GM21447 (cell line): ENCODE data around the gene NSL1.
A peak's percentile ranks its signal among the peaks of the same experiment; 100 is the strongest.
"Not testable (repeated sequence)": the region's sequence is repeated elsewhere in the genome, so short reads cannot be mapped to it uniquely, and the experiment has no call there.

Experiments
- ATAC-seq: cut with Tn5 transposase; IDR thresholded peaks from one replicate; pipeline ENCODE4 v1.9.1; 2021; ENCODE audit not compliant: unreplicated experiment

NSL1 gene

DNA sequence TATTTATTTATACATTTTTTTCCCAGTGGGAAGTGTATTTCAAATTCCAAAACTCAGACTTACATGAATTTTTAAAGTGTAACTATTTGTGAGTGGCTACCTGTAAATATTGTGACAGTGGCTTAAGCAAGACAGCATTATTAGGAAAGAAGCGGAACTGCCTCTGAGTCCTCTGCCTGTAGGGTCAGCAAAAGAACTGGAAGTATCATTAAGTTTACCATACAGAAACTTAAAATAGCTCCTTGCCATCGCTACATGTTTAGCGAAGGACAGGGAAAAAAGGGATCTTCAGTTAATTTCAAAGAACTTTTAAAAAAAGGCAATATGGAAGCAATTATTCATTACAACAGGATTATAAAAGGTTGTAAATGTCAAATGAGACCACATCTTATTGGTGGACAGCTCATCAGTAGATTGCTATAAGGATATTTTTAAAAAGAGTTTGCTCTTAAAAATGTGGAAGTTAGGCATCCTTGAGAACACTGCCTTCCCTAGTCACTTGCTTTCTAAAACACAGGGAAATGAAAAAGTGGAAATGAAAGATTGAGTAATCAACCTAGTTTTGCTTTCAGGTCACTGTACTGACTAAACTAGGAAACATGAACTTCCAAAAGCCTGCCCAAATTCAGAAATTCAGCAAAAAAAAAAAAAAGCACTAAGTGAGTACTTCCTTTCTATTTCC lies 39.2 kb downstream of the NSL1 start:
- ATAC-seq = peak; percentile 53

DNA sequence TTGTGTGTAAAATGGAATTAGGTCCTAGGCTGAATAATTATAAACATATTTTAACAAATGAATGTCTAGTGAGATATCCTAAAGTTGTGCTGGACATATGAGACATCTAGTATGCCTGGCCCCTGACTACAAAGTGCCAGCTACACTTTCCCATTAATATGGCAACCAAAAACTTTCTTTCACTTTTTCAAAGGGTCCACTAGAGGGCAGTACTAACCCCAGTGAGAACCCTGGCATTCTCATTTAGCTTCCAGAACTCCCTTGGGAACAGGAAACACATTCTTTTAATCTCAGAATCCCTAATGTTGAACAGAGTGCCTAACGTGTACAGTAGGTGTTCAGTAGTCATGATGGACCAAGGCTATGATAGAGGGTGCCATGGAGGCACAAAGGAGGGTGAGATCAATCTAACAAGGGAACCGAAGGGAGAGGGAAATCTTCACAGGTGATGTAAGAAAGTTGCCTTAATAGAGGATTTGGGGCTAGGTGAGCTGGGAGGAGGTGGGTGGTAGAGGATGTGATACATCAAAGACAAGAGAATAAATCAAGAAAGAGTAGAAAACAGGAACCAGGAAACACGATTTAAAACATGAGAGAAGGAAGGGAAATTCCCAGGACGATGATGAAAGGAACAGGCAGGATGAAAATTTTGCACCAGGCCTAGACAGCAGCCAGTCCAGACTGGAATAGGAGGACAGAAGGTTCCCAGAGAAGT lies 41.6 kb downstream of the NSL1 start:
- peak; percentile 37 for ATAC-seq

DNA sequence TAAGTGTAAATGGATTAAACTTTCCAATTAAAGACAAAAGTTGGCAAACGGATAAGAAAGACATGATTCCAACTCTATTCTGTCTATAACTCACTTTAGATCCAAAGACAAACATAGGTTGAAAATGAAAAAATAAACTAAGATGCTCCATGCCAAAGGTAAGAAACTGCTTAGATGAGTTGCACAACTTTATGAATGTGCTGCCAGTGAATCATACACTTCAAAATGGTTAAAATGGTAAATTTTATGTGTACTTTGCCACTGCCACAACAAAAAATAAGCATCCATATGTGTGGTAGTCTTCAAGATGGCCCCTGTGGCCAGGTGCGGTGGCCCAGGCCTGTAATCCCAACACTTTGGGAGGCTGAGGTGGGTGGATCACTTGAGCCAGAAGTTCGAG lies 45.0 kb downstream of the NSL1 start:
- no peak for ATAC-seq

- no peak for ATAC-seq
Observed at GRCh38 chr1:212745303-212745702, 46.3 kb downstream of the NSL1 start.

GRCh38 chr1:212743901-212744475 lies 47.6 kb downstream of the NSL1 start:
- no peak for ATAC-seq

DNA sequence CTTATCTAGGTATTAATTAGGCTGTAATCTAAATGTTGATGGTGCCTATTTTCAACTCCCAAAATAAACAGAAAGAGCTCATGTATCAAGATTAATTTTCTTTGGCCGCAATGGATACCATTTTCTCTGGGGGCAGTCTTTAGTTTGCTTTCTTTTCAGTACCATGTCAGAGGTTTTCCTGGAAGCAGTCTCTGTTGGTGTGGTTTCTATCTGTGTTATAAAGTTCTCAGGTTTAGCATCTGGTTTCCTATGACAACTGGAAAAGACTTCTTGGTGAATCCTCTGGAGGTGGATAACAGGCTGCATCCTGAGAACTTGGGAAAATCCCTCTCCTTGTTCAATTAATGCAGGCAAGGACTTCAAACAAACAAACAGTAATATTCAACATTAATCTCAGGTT lies 53.2 kb downstream of the NSL1 start:
- no peak for ATAC-seq

GRCh38 chr1:212737559-212737958 lies 54.0 kb downstream of the NSL1 start:
- ATAC-seq = no peak

- no peak for ATAC-seq
Observed at GRCh38 chr1:212733109-212733508, 58.5 kb downstream of the NSL1 start.

GRCh38 chr1:212731630-212732029 lies 59.9 kb downstream of the NSL1 start:
- ATAC-seq = no peak

DNA sequence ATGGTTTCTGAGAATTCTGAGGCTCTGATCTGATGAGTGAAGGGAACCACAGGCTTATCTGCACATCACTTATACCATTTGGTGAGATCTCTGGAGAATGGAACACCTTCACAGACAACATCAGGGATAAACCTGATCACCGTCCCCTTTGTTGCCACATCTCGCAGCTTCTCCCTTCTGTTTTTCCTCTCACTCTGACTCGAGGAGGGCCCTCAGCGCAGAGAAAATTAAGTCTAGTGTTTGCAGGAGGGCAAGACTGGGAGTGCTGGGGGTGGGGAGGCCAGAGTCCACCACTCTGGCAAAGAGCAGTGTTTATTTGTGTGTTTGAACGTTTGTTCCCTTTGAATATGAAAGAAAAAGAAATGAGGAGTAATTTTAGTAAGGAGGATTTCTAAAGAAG lies 63.0 kb downstream of the NSL1 start:
- no peak for ATAC-seq

GRCh38 chr1:212727386-212728181 lies 64.0 kb downstream of the NSL1 start:
- no peak for ATAC-seq

DNA sequence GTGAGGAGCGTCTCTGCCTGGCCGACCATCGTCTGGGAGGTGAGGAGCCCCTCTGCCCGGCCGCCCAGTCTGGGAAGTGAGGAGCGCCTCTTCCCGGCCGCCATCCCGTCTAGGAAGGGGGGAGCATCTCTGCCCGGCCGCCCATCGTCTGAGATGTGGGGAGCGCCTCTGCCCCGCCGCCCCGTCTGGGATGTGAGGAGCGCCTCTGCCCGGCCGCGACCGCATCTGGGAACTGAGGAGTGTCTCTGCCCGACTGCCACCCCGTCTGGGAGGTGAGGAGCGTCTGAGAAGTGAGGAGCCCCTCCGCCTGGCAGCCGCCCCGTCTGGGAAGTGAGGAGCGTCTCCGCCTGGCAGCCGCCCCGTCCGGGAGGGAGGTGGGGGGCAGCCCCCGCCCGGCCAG lies 66.9 kb downstream of the NSL1 start:
- ATAC-seq = not testable (repeated sequence)

DNA sequence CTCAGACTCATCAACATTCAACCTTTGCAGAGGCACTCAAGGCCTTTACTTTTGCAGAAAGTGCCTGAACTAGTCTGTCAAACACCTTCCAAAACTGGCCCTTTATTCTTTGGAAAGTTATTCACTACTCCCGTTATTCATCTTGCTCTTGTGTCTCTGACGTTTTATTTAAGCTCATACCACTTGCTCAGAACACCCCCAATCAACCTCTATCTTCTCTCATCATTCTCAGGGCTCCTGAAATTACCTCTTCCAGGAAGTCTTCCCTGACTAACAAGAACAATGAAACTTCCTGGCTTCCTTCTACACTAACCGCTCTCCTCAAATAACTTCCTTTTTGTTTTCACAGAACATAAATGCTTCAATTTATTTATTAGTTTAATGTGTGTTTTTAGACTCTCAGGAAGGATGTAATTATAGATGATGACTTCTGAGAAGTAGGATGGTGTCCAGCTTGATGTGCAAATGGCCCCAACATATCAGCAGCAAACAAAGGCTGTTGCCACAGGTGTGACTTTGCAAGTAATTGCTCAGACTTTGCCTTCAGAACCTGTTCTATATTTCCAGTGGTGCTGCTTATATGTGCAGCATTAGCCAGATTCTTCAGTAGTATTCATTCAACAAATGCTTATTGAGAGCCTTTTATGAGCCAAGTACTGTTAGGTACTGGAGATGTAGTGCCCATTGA lies 69.2 kb downstream of the NSL1 start:
- ATAC-seq = no peak

GRCh38 chr1:212721388-212722247 lies 70.0 kb downstream of the NSL1 start:
- ATAC-seq = no peak

DNA sequence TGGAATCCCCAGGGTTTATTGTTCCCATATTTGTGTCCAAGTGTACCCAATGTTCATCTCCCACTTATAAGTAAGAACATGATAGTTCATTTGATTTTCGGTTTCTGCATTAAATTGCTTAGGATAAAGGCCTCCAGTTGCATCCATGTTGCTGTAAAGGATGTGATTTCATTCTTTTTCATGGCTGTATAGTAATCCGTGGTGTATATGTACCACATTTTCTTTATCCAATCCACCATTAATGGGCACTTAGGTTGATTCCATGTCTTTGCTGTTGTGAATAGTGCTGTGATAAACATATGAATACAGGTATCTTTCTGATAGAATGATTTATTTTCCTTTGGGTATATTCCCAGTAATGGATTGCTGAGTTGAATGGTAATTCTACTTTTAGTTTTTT lies 71.9 kb downstream of the NSL1 start:
- ATAC-seq = no peak

GRCh38 chr1:212718499-212718898 lies 73.1 kb downstream of the NSL1 start:
- no peak for ATAC-seq

DNA sequence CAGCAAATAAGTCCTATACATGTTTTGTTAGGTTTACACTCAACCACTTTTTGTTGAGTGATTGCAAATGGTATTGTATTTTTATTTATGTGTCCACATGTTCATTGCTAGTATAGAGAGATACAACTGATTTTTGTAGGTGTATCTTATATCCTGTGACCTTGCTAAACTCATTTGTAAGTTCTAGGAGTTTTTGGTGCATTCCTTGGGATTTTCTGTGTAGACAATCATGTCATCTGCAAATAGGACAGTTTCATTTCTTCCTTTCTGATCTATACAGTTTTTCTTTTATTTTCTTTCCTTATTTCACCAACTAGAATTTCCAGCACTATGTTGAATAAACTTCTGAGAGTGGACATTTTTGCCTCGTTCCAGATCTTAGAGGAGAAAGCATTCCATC lies 75.4 kb downstream of the NSL1 start:
- ATAC-seq = no peak

DNA sequence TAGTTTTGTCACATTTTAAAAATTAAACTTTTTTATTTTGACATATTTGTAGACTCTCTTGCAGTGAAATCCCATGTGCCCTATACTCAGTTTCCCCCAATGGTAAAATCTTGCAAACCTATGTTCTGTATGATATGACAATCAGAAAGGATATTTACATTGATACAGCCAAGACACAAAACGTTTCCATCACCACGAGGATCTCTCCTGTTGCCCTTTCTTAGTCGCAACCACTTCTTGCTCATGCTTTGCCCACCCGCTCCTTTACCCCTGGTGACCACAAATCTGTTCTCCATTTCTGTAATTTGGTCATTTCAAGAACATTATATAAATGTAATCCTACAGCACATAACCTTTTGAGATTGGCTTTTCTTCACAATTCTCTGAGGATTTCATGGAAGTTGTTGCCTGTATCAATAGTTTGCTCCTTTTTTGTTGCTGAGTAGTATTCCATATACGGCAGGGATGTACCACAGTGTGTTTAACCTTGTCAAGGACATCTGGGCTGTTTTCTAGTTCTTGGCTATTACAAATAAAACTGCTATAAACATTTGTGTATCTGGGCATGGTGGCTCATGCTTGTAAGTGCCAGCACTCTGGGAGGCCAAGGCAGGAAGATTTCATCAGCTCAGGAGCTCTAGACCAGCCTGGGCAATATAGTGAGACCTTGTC lies 78.0 kb downstream of the NSL1 start:
- no peak for ATAC-seq

DNA sequence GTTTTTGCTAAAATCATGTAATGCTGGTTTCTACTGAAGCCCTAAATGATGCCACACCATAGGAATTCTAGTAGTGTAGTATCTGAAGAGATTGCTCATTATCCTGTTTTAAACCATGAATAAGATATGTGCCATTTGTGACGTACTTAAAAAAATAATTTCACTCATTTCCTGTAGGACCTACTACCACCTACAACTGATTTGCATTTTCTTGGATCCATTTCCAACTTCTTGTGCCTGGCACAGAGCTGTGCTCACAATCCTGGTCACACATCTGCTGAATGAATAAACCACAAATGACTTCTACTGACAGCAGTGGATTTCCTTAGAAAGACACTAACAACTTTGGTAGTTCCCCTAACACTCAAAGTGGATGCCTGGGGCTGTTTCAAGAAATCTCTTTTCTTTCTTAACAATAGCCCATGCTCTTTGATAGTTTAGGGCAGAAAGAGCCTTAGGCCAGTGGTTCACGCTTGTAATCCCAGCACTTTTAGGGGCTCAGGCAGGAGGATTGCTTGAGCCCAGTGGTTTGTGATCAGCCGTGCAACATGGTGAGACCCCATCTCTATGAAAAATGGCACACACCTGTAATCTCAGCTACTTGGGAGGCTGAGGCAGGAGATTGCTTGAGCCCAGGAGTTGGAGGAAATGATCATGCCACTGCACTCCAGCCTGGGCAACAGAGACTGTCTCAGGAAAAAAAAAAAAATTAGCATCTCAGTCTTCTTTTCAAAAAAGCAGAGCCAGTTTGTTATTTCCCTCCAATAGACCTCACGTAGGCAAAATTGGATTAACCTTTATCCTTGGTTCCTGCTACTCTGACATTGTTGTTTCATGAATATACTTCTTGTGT lies 78.9 kb downstream of the NSL1 start:
- ATAC-seq = peak; percentile 63
